ENCODE measurements around the gene ZNF492.

Gene ZNF492

DNA sequence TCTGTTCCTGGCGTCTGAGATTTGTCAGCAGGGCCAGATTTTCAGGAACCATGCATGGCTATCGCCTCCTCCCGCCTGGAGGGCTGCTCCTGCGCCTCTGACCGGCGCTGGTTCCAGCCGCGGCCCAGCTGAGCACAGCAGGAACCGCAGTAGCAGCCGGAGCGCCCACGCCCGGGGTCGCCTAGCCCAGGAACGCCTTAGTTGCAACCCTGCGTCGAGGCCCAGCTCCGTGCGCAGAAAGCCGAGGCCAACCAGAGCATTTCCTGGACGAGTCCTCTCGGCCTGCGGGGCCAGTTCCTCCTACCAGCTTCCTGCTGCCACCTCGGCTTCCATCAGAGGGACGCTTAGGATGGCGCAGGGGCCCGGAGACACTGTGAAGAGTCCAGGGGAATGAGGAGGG, 74.9 kb downstream of the ZNF492 start:
- Histone ChIP-seq H4K20me1 (ENCODE audit: insufficient read depth, low read length, poor library complexity, severe bottlenecking) (no peaks in the 10 kb centered on the region), H3K9me2 (replicated peaks; ENCODE audit: low read depth, low read length) (no peaks in the 10 kb centered on the region), H3K36me3 (ENCODE audit: insufficient read depth, low read length) (no peaks in the 10 kb centered on the region), H3K4me3 (ENCODE audit: low read length, poor library complexity, severe bottlenecking) (no peak overlapping the region), H2AFZ (ENCODE audit: low read length) (no peak overlapping the region), H3K79me2 (ENCODE audit: insufficient read depth, low read length) (no peaks in the 10 kb centered on the region), H3K4me2 (ENCODE audit: low read depth, low read length, poor library complexity, severe bottlenecking) (no peak overlapping the region), H3F3A (ENCODE audit: low read depth) (no peaks in the 10 kb centered on the region), H3K9ac (ENCODE audit: low read depth, low read length, poor library complexity, severe bottlenecking) (no peak overlapping the region), H3K9me3 (ENCODE audit: insufficient read depth, low read depth, low read length) (no peaks in the 10 kb centered on the region), H3K27me3 (ENCODE audit: insufficient read depth, low read length, poor library complexity, severe bottlenecking) (no peaks in the 10 kb centered on the region), H3K4me1 (ENCODE audit: insufficient read depth, low read length, poor library complexity, severe bottlenecking) (no peaks in the 10 kb centered on the region)
- TF ChIP-seq CTCF (conservative IDR thresholded peaks at IDR 0.05; ENCODE audit: low read length): no peak
- TF ChIP-seq EZH2phosphoT487 (IDR thresholded peaks at IDR 0.05; ENCODE audit: borderline replicate concordance): no peak

Data from Loucy (cell line).